ENCODE data around the gene TDRKH. TPM values are rescaled to one million over a fixed set of nuclear protein-coding genes. Genes with fewer than 3 reads are reported as not detected.

TDRKH gene
- total RNA-seq, 2 donors from 2014 or later = 21.1 to 25.0 TPM

DNA sequence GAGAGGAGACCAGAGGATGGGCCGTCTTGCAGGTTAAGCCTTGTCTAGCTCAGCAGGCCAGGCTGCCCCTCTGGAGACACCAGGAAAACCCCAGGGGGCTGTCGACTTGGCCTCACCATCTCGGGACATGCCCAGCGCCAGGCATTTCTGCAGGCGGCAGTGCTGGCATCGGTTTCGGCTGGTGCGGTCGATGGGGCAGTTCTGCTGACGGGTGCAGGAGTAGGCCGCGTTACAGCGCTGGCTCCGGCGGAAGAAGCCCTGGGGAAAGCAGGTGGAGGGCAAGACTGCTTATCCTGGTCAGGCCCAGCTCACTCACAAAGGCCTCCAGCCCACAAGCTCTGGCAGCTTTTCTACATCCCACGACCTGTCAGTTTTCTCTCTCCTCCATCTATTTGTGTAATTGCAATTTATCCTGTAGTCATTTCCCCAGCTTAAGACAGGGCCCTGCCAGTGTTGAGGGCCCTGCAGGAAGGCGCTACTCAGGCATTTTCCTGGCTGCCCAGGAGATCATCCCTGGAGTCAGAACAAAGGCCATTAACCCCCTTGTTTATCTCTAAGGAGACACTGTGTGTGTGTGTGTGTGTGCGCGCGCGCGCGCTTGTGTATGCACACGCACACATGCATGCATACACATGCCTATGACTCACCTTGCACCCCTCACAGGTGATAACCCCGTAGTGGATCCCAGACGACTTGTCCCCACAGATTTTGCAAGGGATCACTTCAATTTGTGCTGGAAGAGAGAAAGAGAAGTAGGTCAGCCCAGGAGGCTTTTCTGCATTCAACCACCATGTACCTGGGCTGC is 26.4 kb upstream of the TDRKH start:
- Histone ChIP-seq H3K9me3 (no peaks in the 10 kb centered on the region), H3K4me1 (replicated peaks) (no peaks in the 10 kb centered on the region), H3K27me3 (replicated peaks; ENCODE audit: insufficient read depth) (no peaks in the 10 kb centered on the region), H3K36me3 (no peaks in the 10 kb centered on the region), H3K4me3 (no peak overlapping the region), H3K27ac (no peak overlapping the region)
- WGBS = 74% methylated on average over 26 of the region's 26 CpGs
- no peak for DNase-seq (ENCODE audit: low spot score)
- no peak for TF ChIP-seq POLR2A (IDR thresholded peaks at IDR 0.05)
- no peak for TF ChIP-seq POLR2AphosphoS5 (IDR thresholded peaks at IDR 0.05)
- TF ChIP-seq, protein P1, sequence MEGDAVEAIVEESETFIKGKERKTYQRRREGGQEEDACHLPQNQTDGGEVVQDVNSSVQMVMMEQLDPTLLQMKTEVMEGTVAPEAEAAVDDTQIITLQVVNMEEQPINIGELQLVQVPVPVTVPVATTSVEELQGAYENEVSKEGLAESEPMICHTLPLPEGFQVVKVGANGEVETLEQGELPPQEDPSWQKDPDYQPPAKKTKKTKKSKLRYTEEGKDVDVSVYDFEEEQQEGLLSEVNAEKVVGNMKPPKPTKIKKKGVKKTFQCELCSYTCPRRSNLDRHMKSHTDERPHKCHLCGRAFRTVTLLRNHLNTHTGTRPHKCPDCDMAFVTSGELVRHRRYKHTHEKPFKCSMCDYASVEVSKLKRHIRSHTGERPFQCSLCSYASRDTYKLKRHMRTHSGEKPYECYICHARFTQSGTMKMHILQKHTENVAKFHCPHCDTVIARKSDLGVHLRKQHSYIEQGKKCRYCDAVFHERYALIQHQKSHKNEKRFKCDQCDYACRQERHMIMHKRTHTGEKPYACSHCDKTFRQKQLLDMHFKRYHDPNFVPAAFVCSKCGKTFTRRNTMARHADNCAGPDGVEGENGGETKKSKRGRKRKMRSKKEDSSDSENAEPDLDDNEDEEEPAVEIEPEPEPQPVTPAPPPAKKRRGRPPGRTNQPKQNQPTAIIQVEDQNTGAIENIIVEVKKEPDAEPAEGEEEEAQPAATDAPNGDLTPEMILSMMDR (IDR thresholded peaks at IDR 0.05) = no peak
- intact Hi-C loops (cut with DNase I) = no loop called here

- no peaks in the 10 kb centered on the region for H3K36me3 ChIP-seq
- no peak for DNase-seq (ENCODE audit: low spot score)
- H3K4me1 ChIP-seq (replicated peaks) = no peaks in the 10 kb centered on the region
- no peak overlapping the region for H3K27ac ChIP-seq
- no peaks in the 10 kb centered on the region for H3K27me3 ChIP-seq (replicated peaks; ENCODE audit: insufficient read depth)
- intact Hi-C loops (cut with DNase I) = no loop called here
- 70% methylated on average over 12 of the region's 12 CpGs for WGBS
- TF ChIP-seq POLR2A (IDR thresholded peaks at IDR 0.05) (no peak), POLR2AphosphoS5 (IDR thresholded peaks at IDR 0.05) (no peak)
- TF ChIP-seq, protein P1 (IDR thresholded peaks at IDR 0.05) = no peak
- no peak overlapping the region for H3K4me3 ChIP-seq
- H3K9me3 ChIP-seq = no peaks in the 10 kb centered on the region
These were observed 25.5 kb upstream of the TDRKH start for GRCh38 chr1:151815716-151816327.

GRCh38 chr1:151814971-151815545 is 24.8 kb upstream of the TDRKH start:
- WGBS = 79% methylated on average over 8 of the region's 8 CpGs
- H3K4me3 ChIP-seq = no peak overlapping the region
- no peaks in the 10 kb centered on the region for H3K9me3 ChIP-seq
- H3K4me1 ChIP-seq (replicated peaks) = no peaks in the 10 kb centered on the region
- DNase-seq (ENCODE audit: low spot score) = no peak
- H3K36me3 ChIP-seq = no peaks in the 10 kb centered on the region
- H3K27ac ChIP-seq = no peak overlapping the region
- no peaks in the 10 kb centered on the region for H3K27me3 ChIP-seq (replicated peaks; ENCODE audit: insufficient read depth)
- intact Hi-C loops (cut with DNase I) = no loop called here
- TF ChIP-seq, protein P1 (IDR thresholded peaks at IDR 0.05) = no peak
- TF ChIP-seq POLR2A (IDR thresholded peaks at IDR 0.05) = no peak
- no peak for TF ChIP-seq POLR2AphosphoS5 (IDR thresholded peaks at IDR 0.05)

- H3K27me3 ChIP-seq (replicated peaks; ENCODE audit: insufficient read depth) = no peaks in the 10 kb centered on the region
- intact Hi-C loops (cut with DNase I) = no loop called here
- 87% methylated on average over 13 of the region's 15 CpGs for WGBS
These were observed 24.1 kb upstream of the TDRKH start for GRCh38 chr1:151814426-151814825.

More at GRCh38 chr1:151814426-151814825, 24.1 kb upstream of the TDRKH start:
- no peaks in the 10 kb centered on the region for H3K9me3 ChIP-seq
- no peak overlapping the region for H3K27ac ChIP-seq
- no peaks in the 10 kb centered on the region for H3K4me1 ChIP-seq (replicated peaks)
- no peak overlapping the region for H3K4me3 ChIP-seq
- H3K36me3 ChIP-seq = no peaks in the 10 kb centered on the region
- TF ChIP-seq, protein P1 (IDR thresholded peaks at IDR 0.05) = no peak
- TF ChIP-seq POLR2AphosphoS5 (IDR thresholded peaks at IDR 0.05) = no peak
- TF ChIP-seq POLR2A (IDR thresholded peaks at IDR 0.05) = no peak
- DNase-seq (ENCODE audit: low spot score) = no peak
